ENCODE measurements around the gene FAM184A. TPM values are rescaled to one million over a fixed set of nuclear protein-coding genes. Genes with fewer than 3 reads are reported as not detected.
"Not testable (repeated sequence)": the region's sequence is repeated elsewhere in the genome, so short reads cannot be mapped to it uniquely, and the experiment has no call there.

The FAM184A gene
- total RNA-seq, 1 donor from 2014 or later, result 3.4 TPM

- no peaks in the 10 kb centered on the region for H3K36me3 ChIP-seq
- no peak overlapping the region for H3K4me3 ChIP-seq
- H3K27ac ChIP-seq, result no peak overlapping the region
- intact Hi-C loops (cut with DNase I), result no loop called here
- no peak for DNase-seq (ENCODE audit: extremely low spot score in 2 of 2)
- H3K4me1 ChIP-seq, result peaks cover 4% of the 10 kb centered on the region
- no peaks in the 10 kb centered on the region for H3K27me3 ChIP-seq
- TF ChIP-seq CTCF (IDR thresholded peaks at IDR 0.05) (no peak), POLR2AphosphoS5 (IDR thresholded peaks at IDR 0.05; ENCODE audit: insufficient read depth in 1 of 2, low read depth in 1 of 2) (no peak), POLR2A (IDR thresholded peaks at IDR 0.05) (no peak)
- no peaks in the 10 kb centered on the region for H3K9me3 ChIP-seq
Observed at GRCh38 chr6:119124079-119124824, 45.8 kb upstream of the FAM184A start.

GRCh38 chr6:119122336-119122735, 43.9 kb upstream of the FAM184A start:
- TF ChIP-seq POLR2A (IDR thresholded peaks at IDR 0.05) (no peak), CTCF (IDR thresholded peaks at IDR 0.05) (no peak), POLR2AphosphoS5 (IDR thresholded peaks at IDR 0.05; ENCODE audit: insufficient read depth in 1 of 2, low read depth in 1 of 2) (no peak)
- intact Hi-C loops (cut with DNase I), result no loop called here
- H3K4me3 ChIP-seq, result no peak overlapping the region

GRCh38 chr6:119121367-119121766, 42.9 kb upstream of the FAM184A start:
- no peaks in the 10 kb centered on the region for H3K27me3 ChIP-seq
- DNase-seq (ENCODE audit: extremely low spot score in 2 of 2), result no peak
- TF ChIP-seq POLR2A (IDR thresholded peaks at IDR 0.05), result no peak
- no peak for TF ChIP-seq POLR2AphosphoS5 (IDR thresholded peaks at IDR 0.05; ENCODE audit: insufficient read depth in 1 of 2, low read depth in 1 of 2)
- no peak for TF ChIP-seq CTCF (IDR thresholded peaks at IDR 0.05)
- H3K36me3 ChIP-seq, result no peaks in the 10 kb centered on the region
- H3K4me1 ChIP-seq, result no peaks in the 10 kb centered on the region
- H3K9me3 ChIP-seq, result no peaks in the 10 kb centered on the region
- no peak overlapping the region for H3K27ac ChIP-seq
- no peak overlapping the region for H3K4me3 ChIP-seq
- intact Hi-C loops (cut with DNase I), result no loop called here

More at GRCh38 chr6:119122336-119122735, 43.9 kb upstream of the FAM184A start:
- H3K9me3 ChIP-seq, result no peaks in the 10 kb centered on the region
- DNase-seq (ENCODE audit: extremely low spot score in 2 of 2), result no peak
- no peaks in the 10 kb centered on the region for H3K27me3 ChIP-seq
- no peaks in the 10 kb centered on the region for H3K36me3 ChIP-seq
- no peak overlapping the region for H3K27ac ChIP-seq
- no peaks in the 10 kb centered on the region for H3K4me1 ChIP-seq

GRCh38 chr6:119119989-119120388, 41.5 kb upstream of the FAM184A start:
- Histone ChIP-seq H3K9me3 (no peaks in the 10 kb centered on the region), H3K36me3 (no peaks in the 10 kb centered on the region), H3K4me1 (no peaks in the 10 kb centered on the region), H3K27ac (no peak overlapping the region), H3K4me3 (no peak overlapping the region), H3K27me3 (no peaks in the 10 kb centered on the region)
- TF ChIP-seq CTCF (IDR thresholded peaks at IDR 0.05) (no peak), POLR2A (IDR thresholded peaks at IDR 0.05) (no peak), POLR2AphosphoS5 (IDR thresholded peaks at IDR 0.05; ENCODE audit: insufficient read depth in 1 of 2, low read depth in 1 of 2) (no peak)
- no peak for DNase-seq (ENCODE audit: extremely low spot score in 2 of 2)
- intact Hi-C loops (cut with DNase I), result no loop called here

- H3K27ac ChIP-seq; H3K4me3 ChIP-seq; H3K36me3 ChIP-seq; H3K9me3 ChIP-seq; H3K27me3 ChIP-seq; DNase-seq (ENCODE audit: extremely low spot score in 2 of 2); H3K4me1 ChIP-seq; intact Hi-C loops (cut with DNase I): not testable (repeated sequence)
Observed at GRCh38 chr6:119119062-119119461, 40.6 kb upstream of the FAM184A start.
